GM13976 (cell line): ENCODE results near the gene GRB14.

ENCODE experiments used
- DNase-seq: peaks from one replicate; pipeline ENCODE4 v3.0.0; 2012; ENCODE audit warnings: low spot score
- in situ Hi-C: fragments of 300-500 bp; cut with MboI; formaldehyde crosslinking; loops from one replicate; pipeline ENCODE4 v1.12.0; 2022; ENCODE audit warnings: low sequenced_read_pairs, mixed read lengths, inconsistent platforms; ENCODE audit not compliant: unreplicated experiment
- TF ChIP-seq, protein P1 (sequence below): IDR thresholded peaks from 2 replicates; pipeline ENCODE4 v1.5.1; 2012; ENCODE audit warnings: borderline replicate concordance, mild to moderate bottlenecking; ENCODE audit not compliant: insufficient read depth; ENCODE audit errors: extremely low read depth, missing control alignments, control extremely low read depth

The GRB14 gene

DNA sequence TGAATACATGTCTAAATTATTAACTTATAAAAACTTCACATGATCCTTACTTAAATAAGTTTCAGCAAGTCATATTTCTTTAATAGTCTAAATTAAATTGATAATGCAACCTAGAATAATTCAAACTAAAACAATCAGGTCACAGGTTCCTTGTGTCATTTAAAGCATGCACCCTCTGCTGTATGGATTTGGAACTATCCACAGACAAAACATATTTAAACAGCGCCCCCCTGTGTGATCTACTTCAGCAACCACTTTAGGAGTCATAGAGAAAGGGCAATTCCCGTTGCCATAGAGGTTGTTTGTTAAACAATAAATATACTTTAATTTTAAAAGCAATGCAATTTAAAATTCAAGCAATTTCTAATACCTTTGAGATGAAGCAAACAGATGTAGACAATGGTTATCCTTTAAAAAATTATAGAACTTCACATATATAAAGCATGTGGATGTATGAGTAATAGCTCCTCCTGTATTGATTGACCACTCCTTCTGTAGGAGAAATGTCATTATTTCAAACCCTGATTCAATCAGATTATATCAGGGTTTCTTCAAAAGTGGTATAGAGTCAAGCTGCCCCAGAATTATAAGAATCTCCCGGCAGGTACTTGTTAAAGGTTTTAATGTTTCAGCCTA is 21.2 kb downstream of the GRB14 start:
- in situ Hi-C loops: no loop called here
- TF ChIP-seq, protein P1, sequence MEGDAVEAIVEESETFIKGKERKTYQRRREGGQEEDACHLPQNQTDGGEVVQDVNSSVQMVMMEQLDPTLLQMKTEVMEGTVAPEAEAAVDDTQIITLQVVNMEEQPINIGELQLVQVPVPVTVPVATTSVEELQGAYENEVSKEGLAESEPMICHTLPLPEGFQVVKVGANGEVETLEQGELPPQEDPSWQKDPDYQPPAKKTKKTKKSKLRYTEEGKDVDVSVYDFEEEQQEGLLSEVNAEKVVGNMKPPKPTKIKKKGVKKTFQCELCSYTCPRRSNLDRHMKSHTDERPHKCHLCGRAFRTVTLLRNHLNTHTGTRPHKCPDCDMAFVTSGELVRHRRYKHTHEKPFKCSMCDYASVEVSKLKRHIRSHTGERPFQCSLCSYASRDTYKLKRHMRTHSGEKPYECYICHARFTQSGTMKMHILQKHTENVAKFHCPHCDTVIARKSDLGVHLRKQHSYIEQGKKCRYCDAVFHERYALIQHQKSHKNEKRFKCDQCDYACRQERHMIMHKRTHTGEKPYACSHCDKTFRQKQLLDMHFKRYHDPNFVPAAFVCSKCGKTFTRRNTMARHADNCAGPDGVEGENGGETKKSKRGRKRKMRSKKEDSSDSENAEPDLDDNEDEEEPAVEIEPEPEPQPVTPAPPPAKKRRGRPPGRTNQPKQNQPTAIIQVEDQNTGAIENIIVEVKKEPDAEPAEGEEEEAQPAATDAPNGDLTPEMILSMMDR: peak; percentile 49
- DNase-seq: peak; percentile 30

DNA sequence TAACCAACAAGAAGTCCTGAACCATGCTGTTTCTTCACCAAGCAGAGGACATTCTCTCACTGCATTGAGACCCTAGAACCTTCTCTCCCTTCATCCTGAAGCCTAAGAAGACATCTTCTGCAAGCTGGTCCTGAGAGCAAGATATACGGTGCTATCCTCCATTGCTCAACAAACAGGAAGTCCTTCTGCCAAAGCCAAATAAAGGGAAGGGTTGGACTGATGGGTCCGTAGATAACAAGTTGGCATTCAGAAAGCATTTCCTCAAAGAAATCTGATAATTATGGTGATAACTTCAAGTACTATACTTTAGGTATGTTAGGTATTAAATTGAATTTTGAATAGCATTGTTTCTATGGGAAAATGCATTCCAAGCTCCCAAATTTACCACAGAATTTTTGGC is 23.3 kb downstream of the GRB14 start:
- DNase-seq: no peak
- in situ Hi-C loops: no loop called here

DNA sequence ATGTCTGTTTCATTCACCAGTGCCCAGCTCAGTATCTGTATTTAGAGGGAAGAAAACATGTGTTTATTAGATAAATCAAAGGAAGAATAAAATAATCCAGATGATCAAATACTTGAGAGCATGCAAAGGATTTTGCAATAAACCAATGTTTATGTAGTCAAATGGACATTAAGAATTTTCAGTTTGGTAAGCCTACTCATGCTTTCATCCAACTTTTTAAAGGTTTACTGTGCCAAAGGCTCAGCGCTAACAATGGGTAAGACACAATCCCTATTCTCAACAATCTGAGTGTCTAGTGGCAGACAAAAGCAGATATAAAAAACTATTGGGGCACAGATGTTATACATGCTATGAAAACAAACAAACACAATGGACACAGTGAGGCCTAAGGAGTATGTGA is 26.3 kb downstream of the GRB14 start:
- in situ Hi-C loops: no loop called here
- no peak for DNase-seq

More for the DNA sequence above, 23.3 kb downstream of the GRB14 start:
- TF ChIP-seq, protein P1: no peak

DNA sequence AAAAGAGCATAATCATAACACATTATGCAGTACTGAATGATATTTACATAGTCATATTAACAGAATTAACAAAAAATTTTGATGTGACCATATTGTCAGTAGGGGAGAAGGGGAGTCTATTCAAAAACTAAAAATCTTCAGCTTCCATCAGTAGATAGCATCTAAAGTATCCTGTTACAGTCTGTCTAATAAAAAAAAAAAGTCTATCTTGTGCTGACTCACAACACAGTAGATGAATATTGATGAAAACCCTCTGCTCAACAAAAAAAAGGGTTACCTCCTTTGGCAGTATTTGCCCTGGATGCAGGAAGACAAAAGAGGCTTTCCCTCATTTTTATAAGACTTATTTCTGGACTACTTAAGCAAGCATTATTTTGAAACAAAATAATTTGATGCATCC is 27.3 kb downstream of the GRB14 start:
- TF ChIP-seq, protein P1: no peak
- no peak for DNase-seq
- in situ Hi-C loops: no loop called here

More for the DNA sequence above, 26.3 kb downstream of the GRB14 start:
- TF ChIP-seq, protein P1: no peak

DNA sequence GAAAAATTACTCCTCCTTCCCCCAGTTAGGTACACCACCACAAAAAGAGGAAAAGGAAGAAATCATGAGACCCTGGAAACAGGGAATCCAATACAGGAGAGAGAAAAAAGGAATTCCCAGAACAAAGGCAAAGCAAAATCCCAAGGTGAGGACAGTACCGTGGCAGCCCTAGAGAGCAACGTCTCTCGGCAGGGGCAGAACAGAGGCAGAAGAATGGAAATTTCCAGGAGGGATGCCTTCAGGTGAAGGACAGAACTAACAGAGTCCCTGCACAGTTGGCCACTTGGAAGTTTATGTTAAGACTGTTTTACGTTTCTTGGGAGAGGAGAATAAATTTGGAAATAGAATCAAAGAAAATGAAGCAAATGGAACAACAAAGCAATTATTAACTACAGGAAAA is 27.7 kb downstream of the GRB14 start:
- in situ Hi-C loops: no loop called here
- DNase-seq: no peak
- TF ChIP-seq, protein P1: no peak

DNA sequence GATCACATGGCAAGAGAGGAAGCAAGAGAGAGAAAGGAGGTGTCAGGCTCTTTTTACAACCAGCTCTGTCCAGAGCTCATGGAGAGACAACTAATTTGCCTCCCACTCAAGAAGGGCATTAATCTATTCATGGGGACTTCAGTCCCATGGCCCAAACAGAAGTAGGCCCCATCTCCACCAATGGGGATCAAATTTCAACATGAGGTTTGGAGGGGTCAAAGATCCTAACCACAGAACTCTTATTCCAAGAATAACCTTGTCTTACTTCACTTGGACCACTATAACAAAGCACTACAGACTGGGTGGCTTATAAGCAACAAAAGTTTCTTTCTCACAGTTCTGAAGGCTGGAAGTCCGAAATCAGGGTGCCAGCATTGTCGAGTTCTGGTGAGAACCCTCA is 31.8 kb downstream of the GRB14 start:
- in situ Hi-C loops: no loop called here
- TF ChIP-seq, protein P1: no peak
- no peak for DNase-seq

DNA sequence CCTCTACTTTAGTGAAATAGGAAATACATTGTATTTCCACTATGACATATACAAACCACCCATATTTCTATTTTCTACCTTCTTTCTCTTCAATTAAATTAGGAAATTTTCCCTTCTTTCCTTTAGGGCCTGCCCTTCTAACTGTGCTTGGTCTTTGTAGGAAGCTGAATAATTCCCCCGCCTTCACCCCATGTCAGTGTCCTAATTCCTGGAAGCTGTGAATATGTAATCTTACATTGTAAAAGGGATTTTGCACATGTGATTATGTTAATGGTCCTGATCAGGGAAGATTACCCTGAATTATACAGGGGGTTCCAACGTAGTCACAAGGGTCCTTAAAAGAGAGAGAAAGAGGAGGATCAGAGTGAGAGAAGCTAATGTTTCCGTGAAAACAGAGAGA is 40.2 kb downstream of the GRB14 start:
- TF ChIP-seq, protein P1: no peak
- DNase-seq: no peak
- in situ Hi-C loops: no loop called here
